Spleen (tissue), 7 donors: ENCODE results near the gene TMEM120B.

Experiments used
- POLR2AphosphoS5 ChIP-seq, 3 donors: sonication (generic); formaldehyde crosslinking; IDR thresholded peaks; one replicate each; pipeline ENCODE4 v1.5.1; 2017; ENCODE audit warnings: antibody characterized with exemption in 3 of 3
- TF ChIP-seq, protein P1 (sequence below), 11 experiments: fragments of 200-600 bp in 7 of 11; fragments of 450-650 bp in 4 of 11; sonication (generic) in 4 of 11; IDR thresholded peaks in 8 of 11; conservative IDR thresholded peaks in 3 of 11; 1 replicate in 7 of 11; 2 replicates in 4 of 11; pipeline versions ENCODE4 v1.4.0 to v1.8.0; 2016 to 2021; ENCODE audit warnings: antibody characterized with exemption in 11 of 11, inconsistent platforms in 4 of 11, mild to moderate bottlenecking in 1 of 11
- donor health status: DM: no; HTN: no; CAD: no; lungs with moderate emphysema.
- donor health status: DM: no; HTN: no; CAD: no.
- donor health status: DM: no; HTN: no; CAD: no.

DNA sequence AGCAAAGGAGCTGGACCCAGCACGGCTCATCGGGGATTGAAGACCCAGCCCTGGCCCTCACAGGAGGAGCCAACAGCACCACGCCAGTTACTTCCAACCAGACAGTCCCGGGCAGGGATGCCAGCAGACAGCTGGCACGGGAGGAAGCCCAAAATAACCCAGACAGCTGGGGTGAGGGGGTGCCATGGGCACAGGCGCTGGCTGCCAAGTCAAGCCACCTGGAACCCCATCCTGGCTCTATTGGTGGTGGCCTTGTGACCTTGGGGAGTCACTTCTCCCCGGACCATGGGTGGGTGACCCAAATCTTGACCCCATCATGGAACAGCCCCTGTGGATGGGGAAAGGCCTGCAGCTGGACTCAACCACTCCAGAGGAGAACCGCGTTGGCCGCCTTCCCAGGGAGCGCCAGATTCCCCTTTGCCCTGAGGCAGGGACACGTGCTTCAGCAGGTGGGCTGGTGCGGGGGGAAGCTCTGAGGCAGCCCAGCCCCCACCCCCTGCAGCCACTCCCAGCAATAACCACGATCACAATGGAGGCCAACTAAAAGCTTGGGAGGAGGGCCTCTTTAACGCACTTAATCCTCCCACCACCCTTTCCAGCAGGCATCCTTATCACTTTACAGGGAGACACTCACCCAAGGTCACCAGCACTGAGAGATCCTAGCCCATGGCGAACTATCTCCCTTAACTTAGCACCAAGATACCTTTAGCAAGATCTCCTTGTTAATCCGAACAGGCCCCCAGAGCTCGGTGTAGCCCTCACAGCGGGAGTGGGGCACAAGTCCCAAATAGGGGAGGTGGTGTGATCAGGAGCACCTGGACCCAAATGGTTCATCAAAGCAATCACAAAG is 85.6 kb downstream of the TMEM120B start:
- TF ChIP-seq, protein P1, sequence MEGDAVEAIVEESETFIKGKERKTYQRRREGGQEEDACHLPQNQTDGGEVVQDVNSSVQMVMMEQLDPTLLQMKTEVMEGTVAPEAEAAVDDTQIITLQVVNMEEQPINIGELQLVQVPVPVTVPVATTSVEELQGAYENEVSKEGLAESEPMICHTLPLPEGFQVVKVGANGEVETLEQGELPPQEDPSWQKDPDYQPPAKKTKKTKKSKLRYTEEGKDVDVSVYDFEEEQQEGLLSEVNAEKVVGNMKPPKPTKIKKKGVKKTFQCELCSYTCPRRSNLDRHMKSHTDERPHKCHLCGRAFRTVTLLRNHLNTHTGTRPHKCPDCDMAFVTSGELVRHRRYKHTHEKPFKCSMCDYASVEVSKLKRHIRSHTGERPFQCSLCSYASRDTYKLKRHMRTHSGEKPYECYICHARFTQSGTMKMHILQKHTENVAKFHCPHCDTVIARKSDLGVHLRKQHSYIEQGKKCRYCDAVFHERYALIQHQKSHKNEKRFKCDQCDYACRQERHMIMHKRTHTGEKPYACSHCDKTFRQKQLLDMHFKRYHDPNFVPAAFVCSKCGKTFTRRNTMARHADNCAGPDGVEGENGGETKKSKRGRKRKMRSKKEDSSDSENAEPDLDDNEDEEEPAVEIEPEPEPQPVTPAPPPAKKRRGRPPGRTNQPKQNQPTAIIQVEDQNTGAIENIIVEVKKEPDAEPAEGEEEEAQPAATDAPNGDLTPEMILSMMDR (IDR thresholded peaks at IDR 0.05 in 8 of 11, conservative IDR thresholded peaks at IDR 0.05 in 3 of 11): no peak
- peak; percentile 18 to 69 (median 51) for TF ChIP-seq POLR2AphosphoS5 (IDR thresholded peaks at IDR 0.05)
